Epithelial cell of esophagus (primary cell): ENCODE data around the gene PWWP2B.

ENCODE experiments used
- DNase-seq: peaks from one replicate; pipeline ENCODE4 v3.0.0; 2010; ENCODE audit warnings: low read depth
- H3K4me3 ChIP-seq: 2 replicates; pipeline ENCODE4 v1.5.1; 2011; ENCODE audit warnings: mild to moderate bottlenecking, low read length, control low read depth
- TF ChIP-seq, protein P1 (sequence below): IDR thresholded peaks from 2 replicates; pipeline ENCODE4 v1.5.1; 2011; ENCODE audit warnings: low read depth, mild to moderate bottlenecking, low read length, control low read depth, inconsistent platforms; ENCODE audit not compliant: insufficient read depth; ENCODE audit errors: missing control alignments

The PWWP2B gene

DNA sequence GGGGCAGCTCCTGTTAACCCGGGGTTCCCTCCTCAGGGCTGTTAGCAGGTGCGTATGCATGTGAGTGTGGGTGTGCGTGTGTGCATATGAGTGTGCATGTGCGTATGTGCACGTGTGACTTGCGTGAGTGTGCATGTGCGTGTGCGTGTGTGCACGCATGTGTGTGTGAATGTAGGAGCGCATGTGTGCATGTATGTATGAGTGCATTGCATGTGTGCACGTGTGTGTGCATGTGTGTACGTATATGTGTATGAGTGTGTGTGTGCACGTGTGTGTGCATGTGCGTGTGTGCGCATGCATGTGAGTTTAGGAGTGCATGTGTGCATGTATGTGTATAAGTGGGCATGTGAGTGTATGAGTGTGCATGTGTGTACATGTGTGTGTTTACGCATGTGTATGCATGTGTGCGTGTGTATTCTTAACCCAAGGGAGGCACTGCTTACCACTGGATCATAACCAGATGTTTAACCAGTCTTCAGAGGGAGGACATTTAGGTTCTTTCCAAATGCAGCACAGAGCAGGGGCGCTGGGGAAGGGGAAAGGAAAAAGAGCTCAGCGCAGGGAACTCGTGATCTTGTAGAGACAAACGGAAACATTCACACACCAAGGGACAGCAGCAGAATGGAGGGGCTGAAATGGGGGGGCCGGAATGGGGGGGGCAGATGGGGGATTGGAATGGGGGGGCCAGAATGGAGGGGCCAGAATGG is 45.0 kb downstream of the PWWP2B start:
- TF ChIP-seq, protein P1, sequence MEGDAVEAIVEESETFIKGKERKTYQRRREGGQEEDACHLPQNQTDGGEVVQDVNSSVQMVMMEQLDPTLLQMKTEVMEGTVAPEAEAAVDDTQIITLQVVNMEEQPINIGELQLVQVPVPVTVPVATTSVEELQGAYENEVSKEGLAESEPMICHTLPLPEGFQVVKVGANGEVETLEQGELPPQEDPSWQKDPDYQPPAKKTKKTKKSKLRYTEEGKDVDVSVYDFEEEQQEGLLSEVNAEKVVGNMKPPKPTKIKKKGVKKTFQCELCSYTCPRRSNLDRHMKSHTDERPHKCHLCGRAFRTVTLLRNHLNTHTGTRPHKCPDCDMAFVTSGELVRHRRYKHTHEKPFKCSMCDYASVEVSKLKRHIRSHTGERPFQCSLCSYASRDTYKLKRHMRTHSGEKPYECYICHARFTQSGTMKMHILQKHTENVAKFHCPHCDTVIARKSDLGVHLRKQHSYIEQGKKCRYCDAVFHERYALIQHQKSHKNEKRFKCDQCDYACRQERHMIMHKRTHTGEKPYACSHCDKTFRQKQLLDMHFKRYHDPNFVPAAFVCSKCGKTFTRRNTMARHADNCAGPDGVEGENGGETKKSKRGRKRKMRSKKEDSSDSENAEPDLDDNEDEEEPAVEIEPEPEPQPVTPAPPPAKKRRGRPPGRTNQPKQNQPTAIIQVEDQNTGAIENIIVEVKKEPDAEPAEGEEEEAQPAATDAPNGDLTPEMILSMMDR: no peak
- H3K4me3 ChIP-seq: no peak overlapping the region
- no peak for DNase-seq

DNA sequence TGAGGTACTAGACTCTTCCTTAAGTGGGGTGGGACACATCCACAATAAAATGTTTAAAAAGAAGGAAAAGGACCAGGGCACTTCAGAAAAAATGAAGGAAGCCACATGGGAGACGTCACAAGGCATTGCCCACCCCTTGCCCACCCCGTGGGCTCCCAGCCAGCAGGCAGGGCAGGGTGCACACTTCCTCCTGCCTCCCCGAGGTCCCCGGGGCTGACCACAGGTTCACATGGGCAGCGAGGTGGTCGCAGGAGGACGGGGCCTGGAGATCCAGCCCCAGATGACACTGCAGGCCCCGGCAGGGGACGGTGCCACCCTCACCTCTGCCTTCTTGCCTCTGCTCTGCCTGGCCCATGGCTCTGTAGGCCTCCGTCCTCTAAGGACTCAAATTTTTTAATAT is 45.6 kb downstream of the PWWP2B start:
- H3K4me3 ChIP-seq: no peak overlapping the region
- TF ChIP-seq, protein P1: no peak
- no peak for DNase-seq

DNA sequence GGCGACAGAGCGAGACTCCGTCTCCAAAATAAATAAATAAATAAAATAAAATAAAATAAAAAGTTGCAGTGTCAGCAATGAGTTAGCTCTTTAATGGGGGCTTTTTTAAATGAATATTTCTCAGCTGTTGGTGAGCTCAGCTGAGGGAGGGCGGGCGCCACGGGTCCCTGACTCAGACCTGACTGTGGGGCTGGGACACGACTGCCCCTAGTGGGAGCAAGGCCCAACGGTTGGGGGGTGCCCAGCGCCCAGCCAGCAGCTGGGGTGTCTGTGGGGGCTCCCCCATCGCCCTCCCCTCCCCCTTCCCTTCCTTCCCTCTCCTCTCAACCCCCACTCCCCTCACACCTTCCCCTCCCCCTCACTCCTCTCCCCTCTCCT is 46.6 kb downstream of the PWWP2B start:
- TF ChIP-seq, protein P1: peak; percentile 44
- H3K4me3 ChIP-seq: no peak overlapping the region
- peak; percentile 57 for DNase-seq

DNA sequence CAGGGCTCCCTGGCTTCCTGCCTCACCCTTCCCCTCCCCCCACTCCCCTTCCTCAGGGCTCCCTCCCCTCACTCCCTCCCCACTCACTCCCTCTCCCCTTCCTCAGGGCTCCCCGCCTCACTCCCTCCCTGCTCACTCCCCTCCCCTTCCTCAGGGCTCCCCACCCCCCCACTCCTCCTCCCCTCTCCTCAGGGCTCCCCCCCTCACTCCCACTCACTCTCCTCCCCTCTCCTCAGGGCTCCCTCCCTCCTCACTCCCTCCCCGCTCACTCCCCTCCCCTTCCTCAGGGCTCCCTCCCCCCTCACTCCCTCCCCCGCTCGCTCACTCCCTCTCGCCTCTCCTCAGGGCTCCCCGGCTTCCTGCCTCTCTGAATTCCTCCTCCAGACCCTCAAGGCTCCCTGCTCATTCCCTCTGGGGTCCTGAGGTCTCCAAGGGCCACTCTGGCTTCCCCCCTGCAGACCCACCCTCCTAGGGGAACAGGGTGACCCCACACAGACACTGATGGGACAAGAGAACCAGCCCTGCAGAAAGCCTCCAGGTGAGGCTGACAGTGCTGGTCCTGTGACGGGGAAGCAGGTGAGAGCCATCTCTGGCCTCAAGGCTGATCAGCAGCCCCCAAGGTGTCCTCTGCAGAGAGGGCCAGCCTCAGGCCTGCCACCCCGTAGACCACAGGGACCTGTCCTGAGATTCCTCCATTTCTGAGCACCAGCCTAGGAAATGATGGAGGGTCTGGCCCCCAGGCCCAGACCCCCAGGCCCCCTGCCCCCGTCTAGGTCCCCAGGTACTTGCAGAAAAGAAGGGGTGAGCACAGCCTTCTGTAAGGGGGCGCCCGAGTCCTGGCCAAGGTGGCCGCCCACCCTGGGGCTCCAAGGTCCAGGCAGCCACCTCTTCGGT is 47.2 kb downstream of the PWWP2B start:
- no peak overlapping the region for H3K4me3 ChIP-seq
- DNase-seq: no peak

DNA sequence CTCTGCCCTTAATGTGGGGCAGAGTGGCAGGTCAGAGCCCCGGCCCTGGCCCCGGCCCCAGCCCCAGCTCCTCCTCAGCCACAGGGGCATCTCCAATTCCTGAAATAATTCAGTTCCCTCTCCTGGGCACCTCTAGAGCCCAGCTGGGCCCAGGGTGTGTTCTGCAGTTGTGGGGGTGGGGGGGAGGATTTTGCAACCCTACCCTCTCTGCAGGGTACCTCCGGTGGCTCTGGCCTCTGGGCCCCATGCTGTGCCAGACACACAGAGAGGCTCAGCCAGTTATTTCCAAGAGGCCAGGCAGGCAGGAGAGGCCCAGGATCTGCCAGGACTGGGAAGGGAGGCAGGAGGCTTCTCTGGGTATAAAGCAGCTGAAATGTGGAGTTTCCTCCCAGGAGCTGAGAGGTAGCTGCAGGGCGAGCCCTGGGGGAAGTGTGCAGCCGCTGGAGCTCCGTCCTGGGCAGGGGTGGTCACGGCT is 47.9 kb downstream of the PWWP2B start:
- TF ChIP-seq, protein P1: no peak
- no peak overlapping the region for H3K4me3 ChIP-seq
- no peak for DNase-seq

More for the DNA sequence above, 47.2 kb downstream of the PWWP2B start:
- TF ChIP-seq, protein P1: no peak

DNA sequence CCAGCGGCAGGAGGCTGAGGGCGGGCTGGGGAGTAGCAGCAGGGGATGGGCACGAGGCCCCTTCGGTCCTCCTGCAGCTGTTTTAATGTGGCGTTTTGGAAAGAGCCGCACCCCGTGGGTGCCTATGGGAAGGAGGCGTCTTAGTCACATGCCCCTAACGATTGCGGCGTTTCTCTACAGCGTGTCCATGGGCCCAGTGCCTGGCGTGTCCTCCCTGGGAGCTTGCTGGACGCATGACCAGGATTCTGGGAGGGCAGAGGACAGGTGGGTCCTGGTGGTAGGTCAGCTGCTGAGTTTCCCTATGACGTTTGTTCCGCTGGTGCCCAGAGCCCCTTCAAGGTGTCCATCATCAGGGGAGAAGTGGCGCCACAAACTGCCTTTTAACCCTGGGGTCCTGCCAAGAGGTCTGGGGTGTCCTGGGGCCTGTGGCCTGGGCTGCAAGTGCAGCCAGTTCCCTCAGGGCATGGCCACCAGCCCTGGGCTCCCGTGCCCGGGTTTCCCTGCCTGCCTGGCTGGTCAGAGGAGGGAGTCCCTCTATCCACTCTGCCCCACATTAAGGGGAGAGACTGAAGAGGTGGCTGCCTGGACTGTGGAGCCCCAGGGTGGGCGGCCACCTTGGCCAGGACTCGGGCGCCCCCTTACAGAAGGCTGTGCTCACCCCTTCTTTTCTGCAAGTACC is 48.7 kb downstream of the PWWP2B start:
- H3K4me3 ChIP-seq: no peak overlapping the region
- no peak for DNase-seq
- TF ChIP-seq, protein P1: no peak
